IMR-90 (cell line): Measurements from ENCODE around the gene SIGLEC7. TPM values are rescaled to one million over a fixed set of nuclear protein-coding genes. Genes with fewer than 3 reads are reported as not detected.

Source experiments
- ATAC-seq: fragments of 200-7000 bp; cut with Tn5 transposase; 2 replicates; pipeline ENCODE4 v1.9.1; 2020; ENCODE audit warnings: low read depth, mild to moderate bottlenecking, moderate library complexity
- BruUV-seq: library from RNA; stranded (reverse); fragments of 400-500 nt; replicated peaks from 2 replicates; lab custom pipeline; 2021; lab: Mats Ljungman, UMichigan
- CTCF ChIA-PET: fragments of 300-600 bp; formaldehyde crosslinking; extraction: SDS; loops from one replicate; lab custom pipeline; 2021; ENCODE audit warnings: antibody characterized with exemption; lab: Yijun Ruan, JAX
- POLR2A ChIA-PET: fragments of 300-600 bp; sonication (Branson Sonifier 250); formaldehyde crosslinking; loops from one replicate; lab custom pipeline; 2022; ENCODE audit warnings: antibody characterized with exemption; ENCODE audit not compliant: unreplicated experiment; lab: Charles Lee
- DNase-seq: peaks from one replicate; pipeline ENCODE4 v3.0.0; 2013
- H2AFZ ChIP-seq: replicated peaks from 2 replicates; pipeline ENCODE3; 2013; ENCODE audit warnings: low read length, mild to moderate bottlenecking; ENCODE audit not compliant: poor library complexity
- H2AK5ac ChIP-seq: 2 replicates; pipeline ENCODE4 v1.6.1; 2013; ENCODE audit warnings: low read depth, low read length, inconsistent platforms
- H2AK9ac ChIP-seq: replicated peaks from 2 replicates; pipeline ENCODE3; 2013; ENCODE audit warnings: mild to moderate bottlenecking, low read depth, low read length, moderate library complexity; ENCODE audit not compliant: poor library complexity
- H2BK120ac ChIP-seq: 2 replicates; pipeline ENCODE4 v1.6.1; 2013; ENCODE audit warnings: low read depth, low read length, inconsistent platforms
- H2BK15ac ChIP-seq: 3 replicates; pipeline ENCODE4 v1.6.1; 2013; ENCODE audit warnings: low read depth, low read length, inconsistent platforms
- H2BK20ac ChIP-seq: 2 replicates; pipeline ENCODE4 v1.6.1; 2013; ENCODE audit warnings: low read depth, mild to moderate bottlenecking, inconsistent platforms, low read length, moderate library complexity
- H2BK5ac ChIP-seq: 2 replicates; pipeline ENCODE4 v1.6.1; 2013; ENCODE audit warnings: mild to moderate bottlenecking, low read depth, low read length, inconsistent platforms; ENCODE audit not compliant: poor library complexity, severe bottlenecking
- H3K14ac ChIP-seq: replicated peaks from 2 replicates; pipeline ENCODE4 v1.6.1; 2013; ENCODE audit warnings: low read depth, low read length, inconsistent platforms
- H3K18ac ChIP-seq: 2 replicates; pipeline ENCODE4 v1.6.1; 2013; ENCODE audit warnings: low read depth, low read length, control low read depth
- H3K23ac ChIP-seq: 2 replicates; pipeline ENCODE4 v1.6.1; 2013; ENCODE audit warnings: low read depth, low read length, inconsistent platforms
- H3K27ac ChIP-seq: 2 replicates; pipeline ENCODE4 v1.5.1; 2013; ENCODE audit warnings: mild to moderate bottlenecking, control low read depth, low read length; ENCODE audit not compliant: insufficient read depth
- H3K27me3 ChIP-seq: 2 replicates; pipeline ENCODE4 v1.6.1; 2013; ENCODE audit warnings: low read length; ENCODE audit not compliant: control insufficient read depth, insufficient read depth
- H3K36me3 ChIP-seq: 2 replicates; pipeline ENCODE4 v1.6.1; 2013; ENCODE audit warnings: low read length, mixed read lengths; ENCODE audit not compliant: control insufficient read depth, insufficient read depth
- H3K4ac ChIP-seq: 2 replicates; pipeline ENCODE4 v1.6.1; 2013; ENCODE audit warnings: low read depth, low read length, inconsistent platforms
- H3K4me1 ChIP-seq: 2 replicates; pipeline ENCODE4 v1.6.1; 2013; ENCODE audit warnings: low read length, mixed read lengths; ENCODE audit not compliant: control insufficient read depth, insufficient read depth
- H3K4me2 ChIP-seq: 2 replicates; pipeline ENCODE4 v1.6.1; 2013; ENCODE audit warnings: low read depth, mild to moderate bottlenecking, control low read depth, low read length, moderate library complexity
- H3K4me3 ChIP-seq: 2 replicates; pipeline ENCODE4 v1.5.1; 2013; ENCODE audit warnings: low read depth, mild to moderate bottlenecking, control low read depth, low read length, moderate library complexity; ENCODE audit not compliant: insufficient read depth
- H3K56ac ChIP-seq: 2 replicates; pipeline ENCODE4 v1.6.1; 2013; ENCODE audit warnings: low read length, inconsistent platforms; ENCODE audit not compliant: insufficient read depth; ENCODE audit errors: extremely low read depth
- H3K79me1 ChIP-seq, 2 experiments: 2 replicates each; pipeline ENCODE4 v1.6.1; 2013; ENCODE audit warnings: low read length in 2 of 2, inconsistent platforms in 1 of 2, low read depth in 1 of 2
- H3K9ac ChIP-seq: 2 replicates; pipeline ENCODE4 v1.6.1; 2013; ENCODE audit warnings: low read depth, low read length, control low read depth
- H3K9me1 ChIP-seq: 2 replicates; pipeline ENCODE4 v1.6.1; 2013; ENCODE audit warnings: low read length, inconsistent platforms; ENCODE audit not compliant: insufficient read depth
- H3K9me3 ChIP-seq: 2 replicates; pipeline ENCODE4 v1.6.1; 2013; ENCODE audit warnings: low read length; ENCODE audit not compliant: control insufficient read depth, insufficient read depth
- H4K20me1 ChIP-seq: 2 replicates; pipeline ENCODE4 v1.6.1; 2013; ENCODE audit warnings: low read length, inconsistent platforms; ENCODE audit not compliant: insufficient read depth
- H4K5ac ChIP-seq: 2 replicates; pipeline ENCODE4 v1.6.1; 2013; ENCODE audit warnings: mild to moderate bottlenecking, low read depth, low read length, control low read depth
- H4K8ac ChIP-seq, 2 experiments: 2 replicates each; pipeline ENCODE4 v1.6.1; 2013; ENCODE audit warnings: low read depth in 2 of 2, low read length in 2 of 2, control low read depth in 1 of 2, inconsistent platforms in 1 of 2
- H4K91ac ChIP-seq: 2 replicates; pipeline ENCODE4 v1.6.1; 2013; ENCODE audit warnings: low read depth, low read length, inconsistent platforms; ENCODE audit not compliant: insufficient read depth
- CEBPB ChIP-seq: IDR thresholded peaks from 2 replicates; pipeline ENCODE4 v1.6.1; 2012; ENCODE audit warnings: low read depth, low read length, improper control_type of control experiment
- POLR2A ChIP-seq: IDR thresholded peaks from 2 replicates; pipeline ENCODE4 v1.6.1; 2012; ENCODE audit warnings: mild to moderate bottlenecking, low read depth, low read length
- RAD21 ChIP-seq: IDR thresholded peaks from 2 replicates; pipeline ENCODE4 v1.6.1; 2012; ENCODE audit warnings: low read length, improper control_type of control experiment
- WGBS, 2 experiments: methylation state at CpG; one replicate each; pipeline versions ENCODE4 v1.1.5 to v1.1.7; 2013; ENCODE audit warnings: missing lambda C conversion rate in 2 of 2; ENCODE audit not compliant: insufficient read length in 1 of 2; ENCODE audit errors: extremely low coverage in 2 of 2; 5-methylcytosine and 5-hydroxymethylcytosine counted together
- dilution Hi-C: fragments of 300-500 bp; cut with HindIII; formaldehyde crosslinking; loops from one replicate; pipeline ENCODE4 v1.14.3; 2018; ENCODE audit warnings: low sequenced_read_pairs; ENCODE audit not compliant: unreplicated experiment
- in situ Hi-C: fragments of 300-500 bp; cut with MboI; formaldehyde crosslinking; loops from 3 replicates; pipeline ENCODE4 v1.14.3; 2019; ENCODE audit warnings: low sequenced_read_pairs, inconsistent platforms, mixed read lengths
- intact Hi-C: fragments of 100-400 bp; cut with micrococcal nuclease; formaldehyde crosslinking; loops from 2 replicates; pipeline ENCODE4 v1.10.0; 2022
- polyA plus RNA-seq, 3 experiments: library from polyadenylated mRNA; depleted of rRNA; stranded (reverse); fragments of >200 nt; gene quantifications; 2 replicates each; pipeline ENCODE4 v1.2.3, GENCODE V29; 2012; ENCODE audit warnings: low replicate concordance in 1 of 3
- total RNA-seq: library from RNA; depleted of rRNA; stranded (reverse); fragments of >200 nt; gene quantifications from 2 replicates; pipeline ENCODE4 v1.2.3, GENCODE V29; 2012
- TF ChIP-seq, protein P1 (sequence below): conservative IDR thresholded peaks from 2 replicates; pipeline ENCODE4 v1.5.1; 2012; ENCODE audit warnings: mild to moderate bottlenecking, low read depth, low read length, improper control_type of control experiment

The SIGLEC7 gene
- total and polyA plus RNA-seq, 2 of the 4 experiments (the other 2 are of a cell fraction): not detected

DNA sequence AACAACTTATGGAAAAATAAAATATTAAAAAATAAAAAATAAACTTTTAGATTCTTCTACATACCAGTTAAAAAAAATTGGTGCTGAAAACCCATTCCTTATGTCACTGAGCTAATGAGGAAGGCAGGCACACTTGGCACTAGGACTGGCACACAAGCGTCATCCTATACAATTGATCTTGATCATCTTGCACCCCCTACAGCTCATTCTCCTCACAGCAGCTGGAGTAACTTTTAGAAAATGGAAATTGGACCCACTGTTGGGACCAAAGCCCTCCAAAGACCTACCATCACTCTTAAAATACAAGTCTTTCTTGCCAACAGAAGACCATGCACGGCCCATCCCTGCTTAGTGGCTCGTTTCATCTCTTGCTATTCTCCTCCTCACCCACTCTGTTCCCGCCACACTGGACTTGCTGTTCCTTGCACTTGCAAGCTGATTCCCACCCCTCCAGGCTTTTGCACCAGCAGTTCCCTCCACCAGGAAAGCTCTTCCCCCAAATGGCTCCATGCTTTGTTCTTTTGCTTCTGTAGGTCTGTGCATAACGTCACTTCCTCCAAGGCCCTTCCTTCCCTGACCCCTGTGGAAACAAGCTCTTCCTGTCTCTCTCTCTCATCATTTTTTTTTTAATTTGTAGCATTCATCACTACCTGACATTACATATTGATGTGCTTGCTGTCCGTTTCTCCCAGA, 45.5 kb upstream of the SIGLEC7 start:
- no peak overlapping the region for H3K14ac ChIP-seq
- intact Hi-C loops (loop anchor here (5.0 kb wide), 1 partner anchor 164 kb away; no protein-coding TSS in a partner anchor), in situ Hi-C loops (no loop called here), dilution Hi-C loops (no loop called here)
- no peak overlapping the region for H2AFZ ChIP-seq
- BruUV-seq: no TSS peak
- H2BK15ac ChIP-seq: no peak overlapping the region
- no peak overlapping the region for H3K4me2 ChIP-seq
- no peak overlapping the region for H2BK20ac ChIP-seq
- no peak overlapping the region for H2BK120ac ChIP-seq
- ChIA-PET CTCF (no interaction called here), POLR2A (no interaction called here)
- ATAC-seq (no peak), DNase-seq (no peak)
- WGBS, 2 experiments: 88% methylated on average over 5 of the region's 6 CpGs; no CpG with 5 or more reads in 1 of the 2 experiments
- no peak overlapping the region for H2AK9ac ChIP-seq
- H3K9ac ChIP-seq: no peak overlapping the region
- H4K91ac ChIP-seq: no peak overlapping the region
- no peaks in the 10 kb centered on the region for H3K9me3 ChIP-seq
- no peak overlapping the region for H3K18ac ChIP-seq
- no peak overlapping the region for H3K23ac ChIP-seq
- no peak overlapping the region for H3K4ac ChIP-seq
- H4K8ac ChIP-seq: no peak overlapping the region
- no peaks in the 10 kb centered on the region for H3K27me3 ChIP-seq
- no peak overlapping the region for H3K4me3 ChIP-seq
- peaks cover 11% of the 10 kb centered on the region for H3K36me3 ChIP-seq
- H4K20me1 ChIP-seq: peaks cover 21% of the 10 kb centered on the region
- no peak overlapping the region for H2BK5ac ChIP-seq
- H2AK5ac ChIP-seq: no peak overlapping the region
- H3K56ac ChIP-seq: no peak overlapping the region
- H3K9me1 ChIP-seq: no peaks in the 10 kb centered on the region; the same call in 1 of the 2 replicates
- TF ChIP-seq POLR2A (no peak), CEBPB (no peak), RAD21 (peak; percentile 4; the same call in 1 of the 2 replicates)
- TF ChIP-seq, protein P1, sequence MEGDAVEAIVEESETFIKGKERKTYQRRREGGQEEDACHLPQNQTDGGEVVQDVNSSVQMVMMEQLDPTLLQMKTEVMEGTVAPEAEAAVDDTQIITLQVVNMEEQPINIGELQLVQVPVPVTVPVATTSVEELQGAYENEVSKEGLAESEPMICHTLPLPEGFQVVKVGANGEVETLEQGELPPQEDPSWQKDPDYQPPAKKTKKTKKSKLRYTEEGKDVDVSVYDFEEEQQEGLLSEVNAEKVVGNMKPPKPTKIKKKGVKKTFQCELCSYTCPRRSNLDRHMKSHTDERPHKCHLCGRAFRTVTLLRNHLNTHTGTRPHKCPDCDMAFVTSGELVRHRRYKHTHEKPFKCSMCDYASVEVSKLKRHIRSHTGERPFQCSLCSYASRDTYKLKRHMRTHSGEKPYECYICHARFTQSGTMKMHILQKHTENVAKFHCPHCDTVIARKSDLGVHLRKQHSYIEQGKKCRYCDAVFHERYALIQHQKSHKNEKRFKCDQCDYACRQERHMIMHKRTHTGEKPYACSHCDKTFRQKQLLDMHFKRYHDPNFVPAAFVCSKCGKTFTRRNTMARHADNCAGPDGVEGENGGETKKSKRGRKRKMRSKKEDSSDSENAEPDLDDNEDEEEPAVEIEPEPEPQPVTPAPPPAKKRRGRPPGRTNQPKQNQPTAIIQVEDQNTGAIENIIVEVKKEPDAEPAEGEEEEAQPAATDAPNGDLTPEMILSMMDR: peak; percentile 19; the same call in 1 of the 2 replicates
- no peak overlapping the region for H3K27ac ChIP-seq
- no peak overlapping the region for H4K5ac ChIP-seq
- peaks cover 0 to 27% of the 10 kb centered on the region in 2 experiments; a peak in 2 of 4 replicates for H3K79me1 ChIP-seq
- peaks cover 3% of the 10 kb centered on the region; the same call in 1 of the 2 replicates for H3K4me1 ChIP-seq
